CD4-positive, alpha-beta T cell (primary cell): ENCODE measurements around the gene GOLGA7B. TPM values are rescaled to one million over a fixed set of nuclear protein-coding genes. Genes with fewer than 3 reads are reported as not detected.

Source experiments
- ATAC-seq: fragments of 200-7000 bp; cut with Tn5 transposase; one replicate; pipeline ENCODE4 v1.10.0; 2022; ENCODE audit warnings: mild to moderate bottlenecking; ENCODE audit not compliant: poor library complexity
- CTCF ChIA-PET: fragments of 350-600 bp; sonication (Branson Sonifier 250); formaldehyde crosslinking; loops from one replicate; lab custom pipeline; 2021; ENCODE audit warnings: antibody characterized with exemption, inconsistent platforms; lab: Charles Lee
- POLR2A ChIA-PET: fragments of 350-600 bp; sonication (Branson Sonifier 250); formaldehyde crosslinking; loops from one replicate; lab custom pipeline; 2021; ENCODE audit warnings: antibody characterized with exemption, inconsistent platforms; lab: Charles Lee
- DNase-seq, 14 experiments: peaks; one replicate each; pipeline ENCODE4 v3.0.0-alpha.2; 2013 to 2020; ENCODE audit warnings: mixed read lengths in 2 of 14
- H3K27ac ChIP-seq, 2 donors: one replicate each; pipeline versions ENCODE4 v1.5.1 to v1.7.0; 2013; ENCODE audit warnings: low read length in 2 of 2, low read depth in 1 of 2, mild to moderate bottlenecking in 1 of 2
- H3K27me3 ChIP-seq, 2 experiments: 1 replicate in 1 of 2; 2 replicates in 1 of 2; pipeline versions ENCODE4 v1.6.1 to v1.7.0; 2013; ENCODE audit warnings: low read length in 2 of 2, control low read depth in 1 of 2, mild to moderate bottlenecking in 1 of 2, moderate library complexity in 1 of 2; ENCODE audit not compliant: insufficient read depth in 2 of 2, control insufficient read depth in 1 of 2
- H3K36me3 ChIP-seq: one replicate; pipeline ENCODE4 v1.6.1; 2013; ENCODE audit warnings: low read length, control low read depth; ENCODE audit not compliant: insufficient read depth
- H3K4me1 ChIP-seq: one replicate; pipeline ENCODE4 v1.6.1; 2013; ENCODE audit warnings: low read length, control low read depth; ENCODE audit not compliant: insufficient read depth
- H3K4me3 ChIP-seq: one replicate; pipeline ENCODE4 v1.5.1; 2013; ENCODE audit warnings: mild to moderate bottlenecking, low read length, moderate library complexity
- H3K9me3 ChIP-seq, 2 experiments: 1 replicate in 1 of 2; 2 replicates in 1 of 2; pipeline versions ENCODE4 v1.6.1 to v1.7.0; 2013; ENCODE audit warnings: low read length in 2 of 2, mild to moderate bottlenecking in 2 of 2, control low read depth in 1 of 2, moderate library complexity in 1 of 2; ENCODE audit not compliant: control insufficient read depth in 1 of 2, insufficient read depth in 1 of 2
- H3K27ac Mint-ChIP-seq: one replicate; pipeline ENCODE4 v1.8.0; 2020; ENCODE audit warnings: mixed read lengths
- H3K27me3 Mint-ChIP-seq: one replicate; pipeline ENCODE4 v1.8.0; 2021; ENCODE audit warnings: mixed read lengths
- H3K36me3 Mint-ChIP-seq: one replicate; pipeline ENCODE4 v1.8.0; 2021; ENCODE audit warnings: low read depth, mixed read lengths
- H3K4me1 Mint-ChIP-seq: one replicate; pipeline ENCODE4 v1.8.0; 2021; ENCODE audit warnings: low read depth, mixed read lengths
- H3K4me3 Mint-ChIP-seq: one replicate; pipeline ENCODE4 v1.8.0; 2020; ENCODE audit warnings: mild to moderate bottlenecking, mixed read lengths
- H3K9me3 Mint-ChIP-seq: one replicate; pipeline ENCODE4 v1.8.0; 2020; ENCODE audit warnings: mixed read lengths
- intact Hi-C, 2 experiments: fragments of 100-400 bp; cut with DNase I in 1 of 2; cut with micrococcal nuclease in 1 of 2; formaldehyde crosslinking; loops; one replicate each; pipeline versions ENCODE4 v1.15.1 to v1.9.0; 2023 to 2025; cut with DNase I, micrococcal nuclease
- polyA plus RNA-seq, 2 donors: library from polyadenylated mRNA; unstranded; fragments of 120-200 nt; gene quantifications; one replicate each; pipeline ENCODE4 v1.2.1, GENCODE V29; 2013
- total RNA-seq, 174 experiments: library from RNA in 2 of 174; stranded (reverse) in 2 of 174; gene quantifications; one replicate each; pipeline ENCODE4 v1.2.3 and lab custom pipeline; 2021 to 2026
- TF ChIP-seq, protein P1 (sequence below): fragments of 200-600 bp; IDR thresholded peaks from one replicate; pipeline ENCODE4 v1.8.0; 2022; ENCODE audit warnings: antibody characterized with exemption, mild to moderate bottlenecking

Gene GOLGA7B
- total RNA-seq (1 to 10 TPM; 4.5 to 6.1 TPM), total RNA-seq (lab: John Stamatoyannopoulos, UW) (0.21 to 58.2 (median 14.3) reads per million in 172 experiments)
- polyA plus RNA-seq (2013, experiment 1 of 2) = 10.9 TPM
- 11.4 TPM for polyA plus RNA-seq (2013, experiment 2 of 2)

DNA sequence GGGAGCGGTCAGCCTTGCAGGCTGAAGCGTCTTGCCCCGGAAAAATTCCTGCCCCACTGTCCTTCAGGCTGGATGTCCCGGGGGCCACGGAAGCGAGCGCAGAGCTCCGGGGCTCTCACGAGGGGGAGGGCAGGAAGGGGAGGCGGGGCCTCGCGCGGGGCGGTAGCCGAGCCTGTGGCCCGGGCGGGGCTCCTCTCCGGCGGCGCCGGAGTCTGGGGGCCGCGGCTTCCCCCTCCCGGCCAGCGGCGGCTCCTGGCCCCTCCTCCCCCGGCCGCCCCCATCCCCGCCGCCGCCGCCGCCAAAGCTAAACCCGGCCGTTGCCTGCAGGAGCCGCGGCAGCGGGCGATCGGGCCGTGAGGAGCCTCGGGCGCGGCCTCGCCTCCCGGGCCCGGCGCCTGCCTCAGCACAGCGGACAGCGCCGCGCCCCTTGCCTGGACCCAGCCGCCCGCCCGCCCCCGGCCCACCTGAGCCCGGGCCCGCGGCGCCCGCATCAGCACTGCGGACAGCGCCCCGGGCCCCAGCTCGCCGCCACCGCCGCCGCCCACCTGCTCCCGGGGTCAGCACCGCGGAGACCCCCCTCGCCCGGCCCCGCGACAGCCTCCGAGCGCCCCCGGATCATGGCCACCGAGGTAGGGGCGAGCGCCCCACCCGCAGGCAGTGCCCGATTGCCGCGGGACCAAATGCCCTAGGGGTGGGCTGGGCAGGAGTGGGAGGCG, at the start of gene GOLGA7B:
TSS of gene GOLGA7B (plus strand) at position 157 of the 716 bp plus-strand sequence. CDS start at position 618, 461 bp downstream.
- TF ChIP-seq, protein P1, sequence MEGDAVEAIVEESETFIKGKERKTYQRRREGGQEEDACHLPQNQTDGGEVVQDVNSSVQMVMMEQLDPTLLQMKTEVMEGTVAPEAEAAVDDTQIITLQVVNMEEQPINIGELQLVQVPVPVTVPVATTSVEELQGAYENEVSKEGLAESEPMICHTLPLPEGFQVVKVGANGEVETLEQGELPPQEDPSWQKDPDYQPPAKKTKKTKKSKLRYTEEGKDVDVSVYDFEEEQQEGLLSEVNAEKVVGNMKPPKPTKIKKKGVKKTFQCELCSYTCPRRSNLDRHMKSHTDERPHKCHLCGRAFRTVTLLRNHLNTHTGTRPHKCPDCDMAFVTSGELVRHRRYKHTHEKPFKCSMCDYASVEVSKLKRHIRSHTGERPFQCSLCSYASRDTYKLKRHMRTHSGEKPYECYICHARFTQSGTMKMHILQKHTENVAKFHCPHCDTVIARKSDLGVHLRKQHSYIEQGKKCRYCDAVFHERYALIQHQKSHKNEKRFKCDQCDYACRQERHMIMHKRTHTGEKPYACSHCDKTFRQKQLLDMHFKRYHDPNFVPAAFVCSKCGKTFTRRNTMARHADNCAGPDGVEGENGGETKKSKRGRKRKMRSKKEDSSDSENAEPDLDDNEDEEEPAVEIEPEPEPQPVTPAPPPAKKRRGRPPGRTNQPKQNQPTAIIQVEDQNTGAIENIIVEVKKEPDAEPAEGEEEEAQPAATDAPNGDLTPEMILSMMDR = no peak
- Histone ChIP-seq H3K4me3 (peak within 1 kb of the TSS; percentile 74), H3K9me3 (no peaks in the 10 kb centered on the region), H3K4me1 (peaks cover 46% of the 10 kb centered on the region), H3K36me3 (no peaks in the 10 kb centered on the region), H3K27ac (no peak within 1 kb of the TSS), H3K27me3 (no peaks in the 10 kb centered on the region)
- intact Hi-C loops = loop anchor here (5.0 to 10.0 kb wide), 4 partner anchors 38 to 595 kb away; partner anchors contain the start of genes AVPI1 (in 1 of the 2), HPS1 (in 1 of the 2) and ZFYVE27 (in 1 of the 2)
- Mint-ChIP-seq H3K27me3 (no peaks in the 10 kb centered on the region), H3K36me3 (no peaks in the 10 kb centered on the region), H3K27ac (peak within 1 kb of the TSS; percentile 77), H3K9me3 (no peaks in the 10 kb centered on the region), H3K4me1 (peaks cover 42% of the 10 kb centered on the region), H3K4me3 (peak within 1 kb of the TSS; percentile 95)
- peak; percentile 32 to 82 (median 61) for DNase-seq
- ATAC-seq = peak; percentile 78
- CTCF ChIA-PET = interaction anchor here (0.7 kb wide), 1 partner anchor 134 kb away, joined by 3 read pairs; no protein-coding TSS in a partner anchor
- POLR2A ChIA-PET = interaction anchor here (0.6 to 2.2 kb wide), 14 partner anchors 11 to 284 kb away, joined by 3 to 15 read pairs (median 3); partner anchors contain the start of genes AVPI1, R3HCC1L, SFRP5 and ZFYVE27

DNA sequence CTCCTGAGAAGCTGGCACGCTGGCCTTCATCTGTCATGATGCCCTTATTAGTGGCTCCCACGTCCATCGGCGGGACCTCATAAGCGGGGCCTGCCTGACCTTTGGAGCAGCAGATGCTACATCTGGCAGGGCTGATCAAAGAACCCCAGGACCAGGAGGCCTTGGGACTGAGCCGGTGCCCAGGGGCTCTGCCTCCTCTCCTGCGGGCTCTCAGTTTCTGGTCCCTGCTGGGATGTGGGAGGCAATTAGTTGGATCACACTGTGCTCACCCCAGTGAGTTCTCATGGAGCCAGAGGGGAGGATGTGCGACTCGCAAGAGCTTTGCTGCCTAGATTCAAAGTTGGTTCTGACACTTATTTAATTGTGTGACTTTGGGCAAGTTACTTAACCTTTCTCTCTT, 49.2 kb upstream of the GOLGA7B start:
- TF ChIP-seq, protein P1 = no peak
- H3K27me3 Mint-ChIP-seq = no peaks in the 10 kb centered on the region
- DNase-seq (no peak), ATAC-seq (no peak)
- H3K4me3 ChIP-seq = no peak overlapping the region
- no peaks in the 10 kb centered on the region for H3K36me3 Mint-ChIP-seq
- H3K4me1 ChIP-seq = peaks cover 22% of the 10 kb centered on the region
- H3K4me1 Mint-ChIP-seq = peaks cover 24% of the 10 kb centered on the region
- H3K27me3 ChIP-seq = no peaks in the 10 kb centered on the region
- H3K9me3 Mint-ChIP-seq = no peaks in the 10 kb centered on the region
- intact Hi-C loops = no loop called here
- ChIA-PET POLR2A (no interaction called here), CTCF (no interaction called here)
- H3K36me3 ChIP-seq = no peaks in the 10 kb centered on the region
- H3K4me3 Mint-ChIP-seq = no peak overlapping the region
- peaks cover 4 to 13% of the 10 kb centered on the region in 2 experiments for H3K9me3 ChIP-seq
- no peak overlapping the region for H3K27ac ChIP-seq
- H3K27ac Mint-ChIP-seq = no peak overlapping the region

DNA sequence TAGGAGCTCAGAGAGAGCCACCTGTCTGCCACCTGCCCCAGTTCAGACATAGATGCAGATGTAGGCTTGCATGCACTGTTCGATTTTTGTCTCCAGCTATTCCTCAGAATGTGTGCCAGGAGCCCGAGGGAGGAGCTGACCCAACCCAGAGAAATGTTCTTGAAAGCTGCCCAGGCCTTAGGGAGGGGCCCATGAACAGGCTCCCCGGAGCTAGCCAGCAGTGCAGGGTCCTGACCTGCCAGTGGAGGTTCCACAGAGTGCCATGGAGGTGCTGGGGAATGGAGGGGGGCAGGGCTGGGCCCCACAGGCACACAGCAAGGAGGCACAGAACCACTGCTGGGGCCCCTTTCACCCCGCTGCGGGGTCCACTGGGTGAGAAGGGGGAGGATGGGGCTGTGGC, 48.2 kb upstream of the GOLGA7B start:
- POLR2A ChIA-PET = no interaction called here
- DNase-seq (no peak), ATAC-seq (no peak)
- peaks cover 4 to 13% of the 10 kb centered on the region in 2 experiments for H3K9me3 ChIP-seq
- H3K27ac ChIP-seq = no peak overlapping the region
- TF ChIP-seq, protein P1 = no peak
- H3K4me1 ChIP-seq = peaks cover 13% of the 10 kb centered on the region
- Mint-ChIP-seq H3K36me3 (no peaks in the 10 kb centered on the region), H3K4me1 (peaks cover 15% of the 10 kb centered on the region), H3K27me3 (no peaks in the 10 kb centered on the region), H3K4me3 (no peak overlapping the region), H3K27ac (no peak overlapping the region), H3K9me3 (no peaks in the 10 kb centered on the region)
- CTCF ChIA-PET = no interaction called here
- no peaks in the 10 kb centered on the region for H3K27me3 ChIP-seq
- intact Hi-C loops = no loop called here
- no peaks in the 10 kb centered on the region for H3K36me3 ChIP-seq
- H3K4me3 ChIP-seq = no peak overlapping the region
